Keratinocyte (primary cell): Measurements from ENCODE around the gene SHISA8. TPM values are rescaled to one million over a fixed set of nuclear protein-coding genes. Genes with fewer than 3 reads are reported as not detected.

Experiments
- DNase-seq: peaks from one replicate; pipeline ENCODE4 v3.0.0-alpha.2; 2011; ENCODE audit warnings: low read depth, missing footprints, low spot score
- FAIRE-seq: peaks from 2 replicates; lab custom pipeline; 2011; peaks lifted over from hg19 to GRCh38; lab: Jason Lieb, UNC
- H2AFZ ChIP-seq: 2 replicates; pipeline ENCODE4 v1.6.0; 2012; ENCODE audit warnings: low read length, control low read depth, inconsistent platforms; ENCODE audit not compliant: control insufficient read depth
- H3K27ac ChIP-seq: 2 replicates; pipeline ENCODE4 v1.5.1; 2011; ENCODE audit warnings: low read length; ENCODE audit not compliant: control insufficient read depth, insufficient read depth
- H3K27me3 ChIP-seq: 3 replicates; pipeline ENCODE4 v1.6.0; 2011; ENCODE audit warnings: low read length; ENCODE audit not compliant: control insufficient read depth, insufficient read depth; ENCODE audit errors: extremely low read depth
- H3K36me3 ChIP-seq, 2 experiments: 2 replicates in 1 of 2; 3 replicates in 1 of 2; pipeline ENCODE4 v1.5.1; 2011; ENCODE audit warnings: low read length in 2 of 2, mild to moderate bottlenecking in 1 of 2; ENCODE audit not compliant: control insufficient read depth in 2 of 2, insufficient read depth in 2 of 2; ENCODE audit errors: extremely low read depth in 1 of 2
- H3K4me1 ChIP-seq: 3 replicates; pipeline ENCODE4 v1.5.1; 2011; ENCODE audit warnings: low read length; ENCODE audit not compliant: control insufficient read depth, insufficient read depth; ENCODE audit errors: extremely low read depth
- H3K4me2 ChIP-seq: 3 replicates; pipeline ENCODE4 v1.6.0; 2011; ENCODE audit warnings: low read depth, low read length; ENCODE audit not compliant: control insufficient read depth, insufficient read depth; ENCODE audit errors: extremely low read depth
- H3K4me3 ChIP-seq, 3 experiments: fragments of 200-600 bp in 1 of 3; sonication (generic) in 1 of 3; 2 replicates in 2 of 3; 3 replicates in 1 of 3; pipeline ENCODE4 v1.5.1; 2011 to 2016; ENCODE audit warnings: low read length in 3 of 3, mild to moderate bottlenecking in 3 of 3, control low read depth in 2 of 3, inconsistent platforms in 1 of 3, low read depth in 1 of 3, mixed read lengths in 1 of 3, mixed run types in 1 of 3, moderate library complexity in 1 of 3; ENCODE audit not compliant: control insufficient read depth in 2 of 3, insufficient read depth in 2 of 3; ENCODE audit errors: extremely low read depth in 1 of 3
- H3K79me2 ChIP-seq: 2 replicates; pipeline ENCODE4 v1.6.0; 2012; ENCODE audit warnings: low read length; ENCODE audit not compliant: control insufficient read depth, insufficient read depth
- H3K9ac ChIP-seq: 3 replicates; pipeline ENCODE4 v1.6.0; 2011; ENCODE audit warnings: low read length; ENCODE audit not compliant: control insufficient read depth, insufficient read depth; ENCODE audit errors: extremely low read depth
- H3K9me1 ChIP-seq: 3 replicates; pipeline ENCODE4 v1.6.0; 2011; ENCODE audit warnings: low read length; ENCODE audit not compliant: control insufficient read depth, insufficient read depth; ENCODE audit errors: extremely low read depth
- H3K9me3 ChIP-seq: 2 replicates; pipeline ENCODE4 v1.5.1; 2012; ENCODE audit warnings: low read depth, low read length; ENCODE audit not compliant: control insufficient read depth
- H4K20me1 ChIP-seq: 3 replicates; pipeline ENCODE4 v1.6.0; 2011; ENCODE audit warnings: low read length; ENCODE audit not compliant: control insufficient read depth, insufficient read depth; ENCODE audit errors: extremely low read depth
- CTCF ChIP-seq, 3 experiments: IDR thresholded peaks in 1 of 3; conservative IDR thresholded peaks in 1 of 3; optimal IDR thresholded peaks in 1 of 3; 2 replicates in 2 of 3; 3 replicates in 1 of 3; pipeline versions ENCODE3 to v1.5.1; 2011; ENCODE audit warnings: low read length in 3 of 3, mild to moderate bottlenecking in 3 of 3, moderate library complexity in 2 of 3, control low read depth in 1 of 3, inconsistent platforms in 1 of 3; ENCODE audit not compliant: insufficient read depth in 2 of 3; ENCODE audit errors: extremely low read depth in 1 of 3
- EZH2 ChIP-seq: IDR thresholded peaks from one replicate; pipeline ENCODE4 v1.6.1; 2012; ENCODE audit warnings: inconsistent platforms, mild to moderate bottlenecking, low read length, moderate library complexity
- dilution Hi-C: fragments of 300-500 bp; cut with MboI; formaldehyde crosslinking; loops from one replicate; pipeline ENCODE4 v1.7.0; 2020; ENCODE audit warnings: low sequenced_read_pairs; ENCODE audit not compliant: extremely low pct_ligation_motif_present
- polyA plus RNA-seq, 5 experiments: library from polyadenylated mRNA; depleted of rRNA in 3 of 5; stranded (reverse) in 3 of 5; stranded (forward) in 1 of 5; unstranded in 1 of 5; fragments of >200 nt; gene quantifications; 1 replicate in 1 of 5; 2 replicates in 3 of 5; 3 replicates in 1 of 5; pipeline versions ENCODE4 v1.2.1 to v1.2.3, GENCODE V29; 2011 to 2012; ENCODE audit warnings: missing spikeins in 2 of 5, low read depth in 1 of 5, low replicate concordance in 1 of 5

SHISA8 gene
- polyA plus RNA-seq, 1 donor (not counting 4 experiments of a cell fraction or from before 2014, with no cell fraction given): not detected

- no peak overlapping the region for H3K27ac ChIP-seq
- FAIRE-seq (no peak), DNase-seq (no peak)
- no peak for TF ChIP-seq EZH2
- TF ChIP-seq CTCF (optimal IDR thresholded peaks at IDR 0.05 in 1 of 3, IDR thresholded peaks at IDR 0.05 in 1 of 3, conservative IDR thresholded peaks at IDR 0.05 in 1 of 3; ENCODE audit: extremely low read depth in 1 of 3, insufficient read depth in 2 of 3, low read length in 3 of 3): no peak
- H4K20me1 ChIP-seq: no peaks in the 10 kb centered on the region
- no peaks in the 10 kb centered on the region for H3K79me2 ChIP-seq
- no peak overlapping the region for H2AFZ ChIP-seq
- no peaks in the 10 kb centered on the region for H3K27me3 ChIP-seq
- H3K36me3 ChIP-seq: peaks cover 57 to 59% of the 10 kb centered on the region in 2 experiments
- dilution Hi-C loops: no loop called here
- H3K9ac ChIP-seq: no peak overlapping the region
- no peaks in the 10 kb centered on the region for H3K9me1 ChIP-seq
- no peak overlapping the region for H3K4me2 ChIP-seq
- no peaks in the 10 kb centered on the region for H3K9me3 ChIP-seq
- no peaks in the 10 kb centered on the region for H3K4me1 ChIP-seq
- H3K4me3 ChIP-seq: no peak overlapping the region
Measured at GRCh38 chr22:41885116-41885515, 29.8 kb downstream of the SHISA8 start.

- Histone ChIP-seq H3K4me1 (no peaks in the 10 kb centered on the region), H3K9me1 (no peaks in the 10 kb centered on the region), H3K4me3 (no peak overlapping the region), H4K20me1 (no peaks in the 10 kb centered on the region), H3K27ac (no peak overlapping the region), H3K4me2 (no peak overlapping the region), H3K9me3 (no peaks in the 10 kb centered on the region), H3K9ac (no peak overlapping the region), H3K79me2 (no peaks in the 10 kb centered on the region), H2AFZ (no peak overlapping the region), H3K27me3 (no peaks in the 10 kb centered on the region), H3K36me3 (peaks cover 56 to 66% of the 10 kb centered on the region in 2 experiments)
- no peak for DNase-seq
- FAIRE-seq: no peak
- no peak for TF ChIP-seq EZH2
- no peak for TF ChIP-seq CTCF (optimal IDR thresholded peaks at IDR 0.05 in 1 of 3, IDR thresholded peaks at IDR 0.05 in 1 of 3, conservative IDR thresholded peaks at IDR 0.05 in 1 of 3; ENCODE audit: extremely low read depth in 1 of 3, insufficient read depth in 2 of 3, low read length in 3 of 3)
- dilution Hi-C loops: no loop called here
Measured at GRCh38 chr22:41883400-41883799, 31.5 kb downstream of the SHISA8 start.
